Common myeloid progenitor, CD34-positive (primary cell): Measurements from ENCODE around the gene EVI5L.

Source experiments
- CTCF ChIA-PET: fragments of 350-600 bp; sonication (Branson Sonifier 250); formaldehyde crosslinking; loops from one replicate; lab custom pipeline; 2021; ENCODE audit warnings: antibody characterized with exemption; lab: Charles Lee
- POLR2A ChIA-PET: fragments of 350-600 bp; sonication (Branson Sonifier 250); formaldehyde crosslinking; loops from one replicate; lab custom pipeline; 2021; ENCODE audit warnings: antibody characterized with exemption; lab: Charles Lee
- DNase-seq, 3 donors: peaks; one replicate each; pipeline versions ENCODE4 v3.0.0 to v3.0.0-alpha.2; 2013
- H3K27ac ChIP-seq, 2 experiments: 1 replicate in 1 of 2; 2 replicates in 1 of 2; pipeline ENCODE4 v1.7.0; 2013; ENCODE audit warnings: inconsistent platforms in 2 of 2, low read length in 2 of 2, mild to moderate bottlenecking in 2 of 2, low read depth in 1 of 2, moderate library complexity in 1 of 2; ENCODE audit not compliant: severe bottlenecking in 2 of 2, insufficient read depth in 1 of 2, poor library complexity in 1 of 2
- H3K27me3 ChIP-seq, 5 experiments: replicated peaks in 2 of 5; 1 replicate in 3 of 5; 2 replicates in 2 of 5; pipeline versions ENCODE4 v1.6.1 to v1.7.0; 2013; ENCODE audit warnings: low read length in 4 of 5, mild to moderate bottlenecking in 2 of 5, moderate library complexity in 2 of 5, inconsistent platforms in 1 of 5; ENCODE audit not compliant: insufficient read depth in 5 of 5, control insufficient read depth in 4 of 5
- H3K36me3 ChIP-seq, 4 experiments: 1 replicate in 2 of 4; 2 replicates in 2 of 4; pipeline versions ENCODE4 v1.6.1 to v1.7.0; 2013; ENCODE audit warnings: low read length in 3 of 4, control low read depth in 1 of 4, mild to moderate bottlenecking in 1 of 4; ENCODE audit not compliant: control insufficient read depth in 4 of 4, insufficient read depth in 4 of 4
- H3K4me1 ChIP-seq, 4 experiments: 1 replicate in 3 of 4; 2 replicates in 1 of 4; pipeline versions ENCODE4 v1.6.1 to v1.7.1; 2013; ENCODE audit warnings: low read length in 3 of 4, mild to moderate bottlenecking in 3 of 4, control low read depth in 1 of 4, inconsistent platforms in 1 of 4, moderate library complexity in 1 of 4; ENCODE audit not compliant: control insufficient read depth in 4 of 4, insufficient read depth in 4 of 4; ENCODE audit errors: control extremely low read depth in 1 of 4
- H3K4me3 ChIP-seq, 7 experiments: 1 replicate in 4 of 7; 2 replicates in 3 of 7; pipeline versions ENCODE4 v1.5.1 to v1.7.0; 2013; ENCODE audit warnings: mild to moderate bottlenecking in 7 of 7, low read length in 6 of 7, moderate library complexity in 6 of 7, inconsistent platforms in 2 of 7, low read depth in 2 of 7, control low read depth in 1 of 7; ENCODE audit not compliant: insufficient read depth in 4 of 7, control insufficient read depth in 1 of 7; ENCODE audit errors: extremely low read depth in 1 of 7
- H3K9me3 ChIP-seq, 5 experiments: 1 replicate in 4 of 5; 2 replicates in 1 of 5; pipeline versions ENCODE4 v1.6.1 to v1.7.1; 2013; ENCODE audit warnings: low read length in 4 of 5, mild to moderate bottlenecking in 2 of 5, inconsistent platforms in 1 of 5, low read depth in 1 of 5, moderate library complexity in 1 of 5; ENCODE audit not compliant: control insufficient read depth in 4 of 5, insufficient read depth in 2 of 5; ENCODE audit errors: control extremely low read depth in 1 of 5
- WGBS: methylation state at CpG from one replicate; pipeline ENCODE4 v1.1.5; 2013; ENCODE audit not compliant: insufficient coverage; 5-methylcytosine and 5-hydroxymethylcytosine counted together

Gene EVI5L

GRCh38 chr19:7862413-7862951 is 32.5 kb downstream of the EVI5L start:
- peak; percentile 63 to 79 (median 74) for DNase-seq
- no peak overlapping the region for H3K27ac ChIP-seq
- H3K4me1 ChIP-seq, result peaks cover 0 to 29% (median 17%) of the 10 kb centered on the region in 4 experiments
- H3K9me3 ChIP-seq, result no peaks in the 10 kb centered on the region
- no peaks in the 10 kb centered on the region for H3K36me3 ChIP-seq
- peaks cover 0 to 71% (median 20%) of the 10 kb centered on the region in 5 experiments for H3K27me3 ChIP-seq
- CTCF ChIA-PET, result interaction anchor here (0.8 to 3.9 kb wide), 6 partner anchors 9 to 43 kb away, joined by 3 to 20 read pairs (median 4); partner anchors contain the start of gene LRRC8E
- H3K4me3 ChIP-seq, result peak overlapping the region; percentile 13 to 73 (median 58)
- POLR2A ChIA-PET, result no interaction called here
- 0% methylated on average over 21 of the region's 67 CpGs for WGBS

- CTCF ChIA-PET, result interaction anchor here (3.9 kb wide), 1 partner anchor 10 kb away, joined by 20 read pairs; no protein-coding TSS in a partner anchor
- Histone ChIP-seq H3K27ac (no peak overlapping the region), H3K9me3 (no peaks in the 10 kb centered on the region), H3K4me3 (peak overlapping the region in 1 of 7 experiments; percentile 19), H3K27me3 (peaks cover 0 to 73% (median 20%) of the 10 kb centered on the region in 5 experiments), H3K4me1 (peaks cover 0 to 35% (median 21%) of the 10 kb centered on the region in 4 experiments), H3K36me3 (no peaks in the 10 kb centered on the region)
- 52% methylated on average over 83 of the region's 83 CpGs for WGBS
- DNase-seq, result peak in 1 of 3 donors; percentile 15
- POLR2A ChIA-PET, result no interaction called here
These were observed 33.3 kb downstream of the EVI5L start for GRCh38 chr19:7863157-7863970.

GRCh38 chr19:7863971-7864689 is 34.1 kb downstream of the EVI5L start:
- CTCF ChIA-PET, result interaction anchor here (2.2 to 3.9 kb wide), 2 partner anchors 11 to 56 kb away, joined by 6 to 20 read pairs; partner anchors contain the start of gene SNAPC2
- Histone ChIP-seq H3K36me3 (no peaks in the 10 kb centered on the region), H3K9me3 (no peaks in the 10 kb centered on the region), H3K4me3 (no peak overlapping the region), H3K27ac (no peak overlapping the region), H3K4me1 (peaks cover 0 to 40% (median 28%) of the 10 kb centered on the region in 4 experiments), H3K27me3 (peaks cover 0 to 72% (median 20%) of the 10 kb centered on the region in 5 experiments)
- DNase-seq, result no peak
- POLR2A ChIA-PET, result no interaction called here
- 79% methylated on average over 10 of the region's 21 CpGs for WGBS

GRCh38 chr19:7864690-7865074 is 34.7 kb downstream of the EVI5L start:
- no peak overlapping the region for H3K27ac ChIP-seq
- no peaks in the 10 kb centered on the region for H3K9me3 ChIP-seq
- no peaks in the 10 kb centered on the region for H3K36me3 ChIP-seq
- H3K4me1 ChIP-seq, result peaks cover 0 to 45% (median 33%) of the 10 kb centered on the region in 4 experiments
- CTCF ChIA-PET, result interaction anchor here (2.2 to 3.9 kb wide), 2 partner anchors 11 to 56 kb away, joined by 6 to 20 read pairs; partner anchors contain the start of gene SNAPC2
- 71% methylated on average over 17 of the region's 18 CpGs for WGBS
- H3K4me3 ChIP-seq, result no peak overlapping the region
- peaks cover 0 to 66% (median 17%) of the 10 kb centered on the region in 5 experiments for H3K27me3 ChIP-seq
- no peak for DNase-seq
- POLR2A ChIA-PET, result no interaction called here

- H3K36me3 ChIP-seq, result no peaks in the 10 kb centered on the region
- H3K9me3 ChIP-seq, result no peaks in the 10 kb centered on the region
- CTCF ChIA-PET, result interaction anchor here (2.2 to 3.9 kb wide), 2 partner anchors 12 to 55 kb away, joined by 6 to 20 read pairs; partner anchors contain the start of gene SNAPC2
- no peak overlapping the region for H3K27ac ChIP-seq
- WGBS, result 36% methylated on average over 10 of the region's 10 CpGs
- peaks cover 0 to 60% (median 17%) of the 10 kb centered on the region in 5 experiments for H3K27me3 ChIP-seq
- POLR2A ChIA-PET, result no interaction called here
- peak in 1 of 3 donors; percentile 16 for DNase-seq
- H3K4me3 ChIP-seq, result no peak overlapping the region
- peaks cover 0 to 50% (median 37%) of the 10 kb centered on the region in 4 experiments for H3K4me1 ChIP-seq
These were observed 35.4 kb downstream of the EVI5L start for GRCh38 chr19:7865262-7865911.

GRCh38 chr19:7866399-7867091 is 36.5 kb downstream of the EVI5L start:
- CTCF ChIA-PET, result interaction anchor here (2.2 kb wide), 1 partner anchor 54 kb away, joined by 6 read pairs; the partner anchor contains the start of gene SNAPC2
- peaks cover 0 to 54% (median 45%) of the 10 kb centered on the region in 4 experiments for H3K4me1 ChIP-seq
- 93% methylated on average over 10 of the region's 12 CpGs for WGBS

More at GRCh38 chr19:7866399-7867091, 36.5 kb downstream of the EVI5L start:
- peaks cover 0 to 48% (median 15%) of the 10 kb centered on the region in 5 experiments for H3K27me3 ChIP-seq
- H3K9me3 ChIP-seq, result no peaks in the 10 kb centered on the region
- no peak for DNase-seq
- H3K27ac ChIP-seq, result no peak overlapping the region
- H3K4me3 ChIP-seq, result no peak overlapping the region
- H3K36me3 ChIP-seq, result no peaks in the 10 kb centered on the region
- POLR2A ChIA-PET, result no interaction called here
